HT-29 (cell line): Measurements from ENCODE around the gene C22orf39. TPM values are rescaled to one million over a fixed set of nuclear protein-coding genes. Genes with fewer than 3 reads are reported as not detected.

Experiments used
- DNase-seq: peaks from one replicate; pipeline ENCODE4 v3.0.0-alpha.2; 2015; ENCODE audit warnings: low spot score
- total RNA-seq: library from RNA; depleted of rRNA; stranded (reverse); fragments of >200 nt; shearing (Covaris generic); gene quantifications from 2 replicates; pipeline ENCODE4 v1.2.3, GENCODE V29; 2014

Gene C22orf39
- total RNA-seq, 1 experiment from 2014 or later, result 43.6 TPM

GRCh38 chr22:19430890-19431541 lies 16.5 kb downstream of the C22orf39 start:
- peak; percentile 68 for DNase-seq

- DNase-seq, result no peak
Measured at GRCh38 chr22:19429950-19430889, 17.3 kb downstream of the C22orf39 start.

GRCh38 chr22:19424186-19424500 lies 23.4 kb downstream of the C22orf39 start:
- DNase-seq, result no peak

DNA sequence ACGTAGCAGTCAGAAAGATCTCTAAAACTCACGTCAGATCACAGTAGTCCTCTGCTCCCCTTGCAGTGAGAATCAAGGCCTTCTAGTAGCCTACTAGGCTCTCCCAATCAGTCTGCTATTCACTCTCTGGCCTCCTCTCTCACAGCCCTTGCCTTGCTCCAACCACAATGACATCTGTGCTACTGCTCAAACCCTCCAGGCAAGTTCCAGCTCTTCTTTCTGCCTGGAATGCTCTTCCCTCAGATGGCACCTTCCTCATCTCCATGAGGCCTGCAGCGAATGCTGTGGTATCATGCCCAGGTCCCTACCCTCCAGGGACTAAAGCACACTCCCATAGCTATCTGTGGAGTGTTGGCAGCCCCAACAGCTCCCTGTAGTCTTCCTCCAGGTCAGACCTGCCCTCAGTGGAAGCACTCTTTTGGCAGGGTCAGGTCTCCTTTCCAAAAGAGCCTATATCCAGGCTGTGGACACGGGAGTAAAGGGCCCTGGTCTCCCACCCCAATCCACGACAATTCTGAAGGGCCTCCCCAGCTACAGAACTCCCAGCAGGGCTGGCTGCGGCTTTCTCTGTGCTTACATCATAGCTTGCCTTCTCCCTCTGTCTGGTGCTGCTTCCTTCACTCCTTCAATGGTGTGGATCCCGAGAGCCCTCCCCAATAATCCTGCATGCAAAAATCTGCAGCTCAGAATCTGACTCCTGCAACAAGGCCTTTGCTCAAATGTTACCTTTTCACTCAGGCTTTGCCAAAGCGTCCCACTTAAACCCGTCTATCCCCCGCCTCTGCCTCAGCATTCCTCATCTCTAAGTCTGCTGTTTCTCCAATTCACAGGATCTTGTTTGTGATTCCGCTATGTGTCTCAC lies 24.8 kb downstream of the C22orf39 start:
- DNase-seq, result no peak

DNA sequence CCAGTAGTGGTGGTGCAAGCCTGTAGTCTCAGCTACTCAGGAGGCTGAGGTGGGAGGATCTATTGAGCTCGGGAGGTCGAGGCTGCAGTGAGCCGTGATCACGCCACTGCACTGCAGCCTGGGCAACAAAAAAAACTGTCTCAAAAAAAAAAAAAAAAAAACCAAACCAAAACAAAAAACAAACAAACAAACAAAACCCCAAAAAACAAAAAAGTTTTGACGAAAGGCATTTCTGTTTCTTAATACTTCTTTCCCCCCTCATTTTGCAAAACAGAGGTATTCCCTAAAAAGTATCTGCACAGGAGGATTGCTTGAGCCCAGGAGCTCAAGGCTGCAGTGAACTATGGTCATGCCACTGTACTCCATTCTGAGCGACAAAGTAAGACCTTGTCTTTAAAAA lies 27.2 kb downstream of the C22orf39 start:
- no peak for DNase-seq

- no peak for DNase-seq
Measured at GRCh38 chr22:19419464-19420178, 27.9 kb downstream of the C22orf39 start.

- no peak for DNase-seq
Measured at GRCh38 chr22:19419086-19419463, 28.4 kb downstream of the C22orf39 start.

- DNase-seq, result no peak
Measured at GRCh38 chr22:19412923-19413322, 34.6 kb downstream of the C22orf39 start.

- DNase-seq, result no peak
Measured at GRCh38 chr22:19412478-19412877, 35.0 kb downstream of the C22orf39 start.

DNA sequence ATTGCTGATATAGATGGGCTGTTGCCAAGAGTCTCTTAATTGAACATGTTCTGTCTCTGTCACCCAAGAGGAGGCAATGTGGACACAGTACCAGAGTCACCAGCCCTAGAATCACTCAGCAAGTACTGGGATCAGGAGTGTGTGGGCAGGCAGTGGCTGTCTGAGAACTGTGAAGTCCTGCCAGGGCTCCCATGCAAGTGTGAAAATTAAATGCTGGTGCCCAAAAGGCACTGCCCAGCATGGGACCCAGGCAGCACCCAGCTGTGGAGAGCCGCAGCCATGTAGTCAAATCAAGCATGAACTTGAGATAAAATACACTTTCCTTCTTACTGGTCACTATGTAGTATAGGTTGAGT lies 35.8 kb downstream of the C22orf39 start:
- no peak for DNase-seq

GRCh38 chr22:19410941-19411689 lies 36.4 kb downstream of the C22orf39 start:
- DNase-seq, result no peak

DNA sequence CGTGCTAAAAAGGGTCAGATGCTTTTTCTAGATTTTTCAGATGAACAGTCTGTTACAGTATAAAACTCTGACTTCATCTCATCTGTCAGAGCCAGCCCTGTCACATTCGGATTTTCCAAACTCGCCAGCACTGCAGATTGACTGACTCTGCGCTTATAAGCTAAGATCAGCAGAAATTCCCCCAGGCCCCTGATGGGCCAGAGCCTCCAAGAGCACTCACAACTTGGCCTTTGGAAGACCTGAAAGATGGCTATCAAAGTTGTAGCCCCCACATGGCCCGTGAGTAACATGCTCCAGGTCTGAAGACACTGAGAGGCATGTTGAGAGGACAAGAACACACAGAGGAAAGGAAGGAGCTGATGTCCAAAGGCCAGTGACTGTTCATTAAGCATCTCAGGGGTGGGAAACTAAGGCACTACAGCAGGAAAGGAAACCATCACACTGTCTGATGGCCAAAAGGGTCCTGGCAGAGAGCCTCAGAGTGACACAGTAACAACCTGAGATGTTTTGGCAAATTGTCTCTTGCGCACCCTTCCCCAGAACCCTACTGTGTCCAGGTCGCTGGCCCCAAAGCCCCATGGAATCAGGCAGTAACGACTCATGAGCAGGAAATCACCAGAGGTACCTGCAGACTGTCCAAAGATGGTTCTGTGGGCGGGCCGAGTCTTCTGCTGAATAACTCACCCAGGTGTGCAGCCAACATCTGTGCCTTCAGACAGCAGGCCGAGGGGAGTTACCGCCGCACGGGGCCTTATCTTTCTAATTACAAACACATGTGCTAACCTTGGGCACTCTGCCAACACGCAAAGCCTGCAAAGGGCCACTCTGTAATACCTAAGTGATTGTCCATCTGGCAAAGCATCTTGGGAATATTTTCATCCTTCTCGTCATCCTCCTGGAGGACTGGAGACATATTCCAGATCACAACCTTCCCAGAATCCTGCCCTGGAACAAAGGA lies 39.6 kb downstream of the C22orf39 start:
- no peak for DNase-seq

DNA sequence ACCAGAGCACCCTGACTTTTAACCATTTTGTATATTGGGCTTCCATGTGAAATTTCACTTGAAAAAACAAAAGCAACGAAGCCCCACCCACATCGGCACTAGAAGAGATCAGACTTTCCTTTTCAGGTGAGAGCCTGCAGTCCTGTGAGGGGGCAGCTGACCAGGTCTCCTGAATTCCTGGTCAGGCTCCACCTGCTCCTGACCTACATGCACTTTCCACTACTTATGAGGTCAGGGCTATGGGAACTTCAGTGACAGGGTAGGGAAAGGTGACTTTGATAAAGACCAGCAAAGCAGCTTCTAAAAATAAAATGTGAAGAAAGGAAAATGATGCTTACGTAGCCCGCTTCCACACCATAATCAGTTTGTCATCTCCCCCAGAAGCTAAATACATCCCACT lies 40.7 kb downstream of the C22orf39 start:
- no peak for DNase-seq

DNA sequence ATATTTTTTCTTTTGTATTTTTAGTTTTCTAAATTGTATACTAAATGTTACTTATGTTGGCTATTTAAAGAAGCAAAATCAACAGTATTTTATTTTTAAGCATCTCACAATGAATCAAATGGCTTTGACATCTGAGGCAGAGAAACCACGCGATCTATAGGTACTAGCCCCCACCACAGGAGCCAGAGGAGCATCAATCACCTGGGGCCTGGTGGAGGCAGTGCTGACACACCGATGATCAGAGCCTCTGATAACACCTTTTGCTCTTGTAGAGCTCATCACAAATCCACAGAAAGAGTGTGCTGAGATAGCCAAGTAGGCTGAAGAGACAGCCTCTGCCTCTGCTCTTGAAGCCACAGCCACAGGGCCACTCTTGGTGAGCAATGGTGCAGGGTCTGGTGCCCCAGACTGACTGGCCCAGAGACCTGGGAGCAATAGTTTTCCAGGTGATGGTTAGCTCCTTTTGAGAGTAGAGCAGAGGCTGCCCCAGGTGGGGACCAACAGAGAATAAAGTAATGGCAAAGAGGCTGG lies 41.2 kb downstream of the C22orf39 start:
- no peak for DNase-seq

DNA sequence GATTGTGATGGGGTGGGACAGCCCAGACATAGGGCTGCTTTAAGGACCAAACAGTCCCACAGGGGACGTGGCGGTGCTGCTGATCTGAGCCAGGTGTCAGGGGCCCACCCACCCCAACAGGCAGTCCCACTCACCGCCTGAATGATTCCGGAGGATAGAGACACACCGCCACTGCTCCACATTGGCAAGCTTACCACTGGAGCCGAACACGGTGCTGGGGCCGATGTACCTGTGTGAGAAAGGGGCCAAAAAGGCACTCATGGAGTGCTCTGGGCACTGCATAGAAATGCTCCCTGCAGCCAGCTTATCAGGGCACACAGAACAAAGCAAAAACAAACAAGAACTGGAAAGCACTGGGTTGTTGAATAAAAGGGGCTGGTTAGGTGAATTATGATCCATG lies 41.9 kb downstream of the C22orf39 start:
- no peak for DNase-seq

- DNase-seq, result no peak
Measured at GRCh38 chr22:19405133-19405532, 42.4 kb downstream of the C22orf39 start.

- no peak for DNase-seq
Measured at GRCh38 chr22:19404676-19405075, 42.8 kb downstream of the C22orf39 start.

GRCh38 chr22:19402642-19403191 lies 44.8 kb downstream of the C22orf39 start:
- no peak for DNase-seq

- DNase-seq, result no peak
Measured at GRCh38 chr22:19401483-19401882, 46.0 kb downstream of the C22orf39 start.
